SHP77 treated with DMSO at 0.1 percent for 48 hours (cell line): ENCODE data around the gene IGSF6.
"Not testable (repeated sequence)": the region's sequence is repeated elsewhere in the genome, so short reads cannot be mapped to it uniquely, and the experiment has no call there.

Experiments
- DNase-seq: peaks from one replicate; lab custom pipeline; 2025; lab: John Stamatoyannopoulos, UW

Gene IGSF6

GRCh38 chr16:21652453-21652852 lies at the start of gene IGSF6:
IGSF6 (minus strand) TSS chr16:21652608; CDS start chr16:21652598, 10 bp downstream.
- DNase-seq = no peak

- DNase-seq = no peak
Observed at GRCh38 chr16:21701271-21701670, 48.9 kb upstream of the IGSF6 start.

DNA sequence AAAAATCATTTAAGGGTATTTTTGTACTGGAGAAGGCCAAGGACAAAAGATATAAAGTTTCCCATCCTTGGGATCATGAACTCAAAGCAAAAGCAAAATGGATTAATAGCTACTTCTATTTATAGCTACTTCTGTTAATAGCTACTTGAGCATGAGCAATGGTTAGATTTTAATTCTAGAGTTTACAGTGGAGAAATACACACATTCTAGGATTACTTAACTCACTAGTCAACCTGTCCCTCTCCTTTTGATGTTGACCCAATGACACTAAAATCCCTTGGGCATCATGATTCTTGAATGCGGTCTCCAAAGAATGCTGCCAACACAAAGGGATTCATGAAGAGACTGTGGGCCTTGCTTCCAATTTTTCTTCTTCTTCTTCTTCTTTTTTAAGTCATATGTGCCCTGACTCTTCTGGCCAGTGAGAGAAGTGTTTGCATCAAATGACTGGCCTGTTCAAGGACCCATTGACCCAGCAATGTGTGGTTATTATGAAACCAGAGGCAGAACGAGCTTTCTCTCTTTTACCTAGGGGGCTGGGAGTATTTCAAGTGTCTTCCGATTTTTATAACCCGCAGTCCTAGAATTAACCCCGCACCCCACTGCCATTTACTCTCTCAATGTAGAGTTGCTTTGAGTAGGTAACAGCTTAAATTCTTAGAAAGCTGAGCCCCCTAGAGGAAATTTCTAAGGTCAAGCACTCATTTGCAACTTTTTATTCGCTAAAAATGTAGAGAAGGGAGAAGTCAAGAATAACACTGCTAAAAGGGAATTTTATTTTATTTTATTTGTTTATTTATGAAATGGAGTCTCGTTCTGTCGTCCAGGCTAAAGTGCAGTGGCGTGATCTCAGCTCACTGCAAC lies 46.0 kb upstream of the IGSF6 start:
- DNase-seq = no peak

DNA sequence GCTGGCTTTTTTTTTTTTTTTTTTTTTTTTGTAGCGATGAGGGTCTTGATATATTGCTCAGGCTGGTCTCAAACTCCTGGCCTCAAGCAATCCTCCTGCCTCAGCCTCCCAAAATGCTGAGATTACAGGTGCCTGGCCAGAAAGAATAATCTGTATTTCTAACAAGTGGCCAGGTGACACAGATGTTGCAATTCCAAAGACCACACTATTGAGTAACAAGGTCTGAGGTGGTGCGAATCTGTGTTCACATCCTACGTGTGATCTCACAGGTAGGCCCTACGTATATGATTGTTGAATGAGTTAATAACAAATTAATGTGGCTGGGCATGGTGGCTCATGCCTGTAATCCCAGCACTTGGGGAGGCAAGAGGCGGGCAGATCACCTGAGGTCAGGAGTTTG lies 44.6 kb upstream of the IGSF6 start:
- no peak for DNase-seq

DNA sequence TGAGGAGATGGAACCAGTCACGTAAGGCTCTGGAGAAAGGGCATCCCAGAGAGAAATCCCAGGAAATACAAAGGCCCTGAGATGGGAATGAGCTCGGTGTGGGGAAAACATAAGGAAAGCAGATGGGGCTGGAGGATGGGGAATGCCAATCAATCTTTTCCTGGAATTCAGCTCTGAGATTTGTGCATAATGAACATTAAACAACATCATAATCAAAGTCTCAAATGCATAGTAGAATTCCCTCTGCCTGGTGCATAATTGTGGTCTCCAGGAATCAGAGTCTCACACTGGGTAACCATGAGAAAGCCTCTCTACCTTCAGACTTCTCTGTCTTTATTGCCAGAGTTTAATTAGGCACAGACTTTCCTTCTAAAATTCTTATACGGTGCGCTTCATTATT lies 42.2 kb upstream of the IGSF6 start:
- no peak for DNase-seq

- DNase-seq = not testable (repeated sequence)
Observed at GRCh38 chr16:21690967-21691366, 38.6 kb upstream of the IGSF6 start.

GRCh38 chr16:21689107-21689506 lies 36.7 kb upstream of the IGSF6 start:
- DNase-seq = no peak

DNA sequence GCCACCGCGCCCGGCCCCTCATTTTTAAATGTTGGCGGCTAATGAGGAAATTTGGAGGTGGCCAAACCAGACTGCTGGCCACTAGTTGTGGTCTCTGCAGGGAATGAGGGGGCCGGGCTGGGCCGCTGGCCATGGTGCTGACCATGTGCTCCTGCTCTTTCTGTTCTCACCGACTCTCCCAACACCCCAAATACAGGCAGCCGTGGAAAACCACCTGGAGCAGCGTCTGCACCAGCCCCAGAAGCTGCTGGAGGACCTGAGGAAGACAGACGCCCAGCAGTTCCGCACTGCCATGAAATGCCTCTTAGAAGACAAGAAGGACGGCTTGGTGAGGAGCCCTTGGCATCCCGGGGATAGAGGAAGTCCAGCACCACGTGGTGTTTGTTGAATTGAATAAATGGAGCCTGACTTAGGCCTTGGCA lies 32.6 kb upstream of the IGSF6 start:
- DNase-seq = no peak

GRCh38 chr16:21684199-21684598 lies 31.8 kb upstream of the IGSF6 start:
- DNase-seq = no peak

DNA sequence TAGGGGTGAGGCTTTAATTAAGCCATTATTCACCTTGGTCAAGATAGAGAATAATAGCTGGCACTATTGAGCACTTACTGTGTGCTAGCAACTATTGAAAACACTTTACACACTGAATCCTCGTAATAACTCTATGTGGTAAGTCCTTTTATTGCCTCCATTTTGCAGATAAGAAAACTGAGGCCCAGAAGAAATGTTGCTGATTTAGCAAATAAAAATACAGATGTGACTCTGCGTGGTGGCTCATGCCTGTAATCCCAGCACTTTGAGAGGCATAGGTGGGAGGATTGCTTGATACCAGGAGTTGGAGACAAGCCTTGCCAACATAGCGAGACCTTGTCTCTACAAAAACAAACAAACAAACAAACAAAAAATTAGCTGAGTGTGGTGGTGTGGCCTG lies 30.8 kb upstream of the IGSF6 start:
- DNase-seq = no peak

GRCh38 chr16:21680714-21681113 lies 28.3 kb upstream of the IGSF6 start:
- not testable (repeated sequence) for DNase-seq

DNA sequence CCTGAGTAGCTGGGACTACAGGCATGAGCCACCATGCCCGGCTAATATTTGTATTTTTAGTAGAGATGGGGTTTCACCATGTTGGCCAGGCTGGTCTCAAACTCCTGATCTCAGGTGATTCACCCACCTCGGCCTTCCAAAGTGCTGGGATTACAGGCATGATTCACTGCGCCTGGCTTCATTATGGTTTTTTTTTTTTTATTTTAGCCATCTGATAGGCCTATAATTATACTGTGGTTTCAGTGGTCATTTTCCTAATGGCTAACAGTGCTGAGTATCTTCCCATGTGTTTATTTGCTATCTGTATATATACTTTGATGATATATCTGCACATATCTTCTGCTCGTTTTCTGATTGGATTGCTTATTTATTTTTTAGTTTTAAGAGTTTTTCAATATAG lies 22.0 kb upstream of the IGSF6 start:
- not testable (repeated sequence) for DNase-seq

DNA sequence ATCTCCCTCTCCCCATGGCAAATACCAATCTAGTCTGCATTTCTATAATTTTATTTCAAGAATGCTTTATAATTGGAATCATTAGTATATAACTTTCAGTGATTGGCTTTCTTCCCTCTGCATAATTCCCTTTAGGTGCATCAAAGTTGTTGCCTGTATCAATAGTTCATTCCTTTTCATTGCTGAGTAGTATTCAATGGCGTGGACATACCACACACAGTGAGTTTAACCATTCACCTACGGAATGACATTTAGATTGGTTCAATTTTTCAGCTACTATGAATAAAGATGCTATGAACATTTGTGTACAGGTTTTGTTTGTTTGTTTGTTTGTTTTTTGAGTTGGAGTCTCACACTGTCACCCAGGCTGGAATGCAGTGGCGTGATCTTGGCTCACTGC lies 21.1 kb upstream of the IGSF6 start:
- no peak for DNase-seq

DNA sequence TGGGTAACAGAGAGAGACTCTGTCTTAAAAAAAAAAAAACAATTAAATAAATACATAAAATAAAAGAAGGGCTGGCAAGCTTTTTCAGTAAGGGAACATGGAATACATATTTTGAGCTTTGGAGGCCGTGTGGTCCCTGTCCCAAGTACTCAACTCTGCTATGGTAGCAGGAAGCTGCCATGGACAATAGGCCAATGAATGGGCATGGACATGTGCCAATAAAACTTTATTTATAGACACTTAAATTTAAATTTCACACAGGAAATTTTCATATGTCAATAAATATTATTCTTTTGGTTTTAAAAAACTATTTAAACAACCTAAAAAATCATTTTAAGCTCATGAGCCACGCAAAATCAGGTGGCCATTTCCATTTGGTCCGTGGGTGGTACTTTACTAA lies 15.2 kb upstream of the IGSF6 start:
- DNase-seq = no peak

DNA sequence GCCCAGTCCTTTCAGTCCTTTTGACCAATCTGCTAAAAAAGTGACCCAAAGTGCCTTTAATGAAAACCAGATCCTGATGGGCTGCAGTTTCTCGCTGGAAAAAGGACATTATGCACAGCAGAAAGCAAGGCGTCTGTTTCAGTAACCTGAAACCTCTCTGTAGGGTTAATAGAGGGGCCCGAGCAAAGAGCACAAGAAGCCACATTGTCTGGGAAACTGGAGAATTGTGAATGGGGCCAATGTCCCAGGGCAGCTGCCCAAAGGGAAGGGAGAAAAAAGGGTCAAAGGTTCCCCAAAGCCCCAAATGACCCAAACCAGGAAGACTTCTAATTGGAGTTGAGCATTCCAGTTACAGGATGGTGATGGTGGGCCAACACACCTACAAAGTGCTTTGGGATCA lies 14.4 kb upstream of the IGSF6 start:
- no peak for DNase-seq

GRCh38 chr16:21664801-21665492 lies 12.5 kb upstream of the IGSF6 start:
- no peak for DNase-seq

- DNase-seq = no peak
Observed at GRCh38 chr16:21663889-21664647, 11.7 kb upstream of the IGSF6 start, which contains the start of gene OTOA. OTOA (plus strand) TSS chr16:21663968; CDS start chr16:21678515, 14,547 bp downstream.

DNA sequence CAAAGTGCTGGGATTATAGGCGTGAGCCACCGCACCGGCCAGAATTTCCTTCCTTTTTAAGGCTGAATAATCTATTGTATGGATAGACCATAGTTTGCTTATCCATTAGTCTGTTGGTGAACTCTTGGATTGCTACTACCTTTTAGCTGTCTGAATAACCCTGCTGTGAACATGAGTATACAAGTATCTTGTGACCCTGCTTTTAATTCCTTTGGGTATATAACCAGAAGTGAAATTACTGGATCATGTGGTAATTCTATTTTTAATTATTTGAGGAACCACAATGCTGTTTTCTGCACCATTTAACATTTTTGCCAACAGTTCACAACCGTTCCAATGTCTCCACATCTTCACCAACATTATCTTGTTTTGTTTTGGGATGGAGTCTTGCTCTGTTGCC lies 6.7 kb upstream of the IGSF6 start:
- DNase-seq = no peak

GRCh38 chr16:21656795-21657768 lies 4.7 kb upstream of the IGSF6 start:
- DNase-seq = no peak

DNA sequence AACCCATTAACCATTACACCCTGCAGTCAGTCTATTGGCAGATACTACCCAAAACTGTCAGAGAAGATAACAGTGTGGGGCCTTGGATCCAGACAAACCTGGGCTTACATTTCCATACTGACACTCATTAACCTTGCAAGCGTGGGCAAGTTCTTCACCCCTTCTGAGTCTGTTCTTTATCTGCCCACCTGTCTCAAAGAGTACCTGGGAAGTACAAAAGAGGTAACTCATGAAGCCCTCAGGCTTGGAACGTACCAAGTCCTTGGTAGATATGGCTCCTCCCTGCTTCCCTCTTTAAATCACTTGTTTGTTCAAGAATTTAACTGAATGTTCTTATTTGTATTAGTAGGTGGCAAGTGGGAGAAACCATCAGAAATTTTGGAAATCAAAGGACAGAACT lies 2.5 kb upstream of the IGSF6 start:
- DNase-seq = no peak

DNA sequence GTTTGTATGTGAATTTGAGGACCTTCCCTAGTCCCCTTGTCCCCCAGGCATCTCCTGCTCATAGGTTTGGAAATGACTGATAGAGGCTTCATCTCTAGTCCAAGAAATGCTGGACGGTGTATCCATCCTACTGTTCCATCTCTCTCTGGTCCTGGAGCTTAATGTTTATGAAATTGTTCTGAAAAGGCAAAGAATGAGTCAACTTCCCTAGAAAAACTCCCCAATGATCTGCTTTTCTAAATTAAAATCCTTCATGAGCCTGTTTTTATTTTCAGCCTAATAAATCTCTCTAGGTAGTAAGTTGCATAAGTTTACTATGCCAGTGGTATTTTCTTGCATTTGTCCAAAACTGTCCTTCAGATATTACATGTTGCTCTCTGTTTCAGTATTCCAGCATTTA lies 2.1 kb upstream of the IGSF6 start:
- DNase-seq = no peak
